Omental fat pad (tissue), 4 donors: ENCODE results near the gene SLC27A1. TPM values are rescaled to one million over a fixed set of nuclear protein-coding genes. Genes with fewer than 3 reads are reported as not detected.

Experiments used
- ATAC-seq: fragments of 150-250 bp; one replicate; pipeline ENCODE4 v1.9.1; 2016; ENCODE audit warnings: mild to moderate bottlenecking, moderate library complexity; ENCODE audit not compliant: low FRiP score
- DNase-seq: peaks from one replicate; pipeline ENCODE4 v3.0.0-alpha.2; 2019; ENCODE audit warnings: low spot score
- CTCF ChIP-seq, 3 donors: fragments of 450-650 bp; IDR thresholded peaks; one replicate each; pipeline ENCODE4 v1.5.1; 2016 to 2017; ENCODE audit warnings: antibody characterized with exemption in 3 of 3, mild to moderate bottlenecking in 3 of 3, moderate library complexity in 2 of 3
- total RNA-seq, 4 donors: library from RNA; depleted of rRNA; stranded (reverse); fragments of >200 nt; gene quantifications; one replicate each; pipeline ENCODE4 v1.1.0, GENCODE V29; 2016

SLC27A1 gene
- total RNA-seq, 4 donors from 2014 or later, result 26.6 to 52.8 (median 40.4) TPM

- ATAC-seq (no peak), DNase-seq (no peak)
- no peak for TF ChIP-seq CTCF (IDR thresholded peaks at IDR 0.05)
Measured at GRCh38 chr19:17435218-17435617, 35.1 kb upstream of the SLC27A1 start.

DNA sequence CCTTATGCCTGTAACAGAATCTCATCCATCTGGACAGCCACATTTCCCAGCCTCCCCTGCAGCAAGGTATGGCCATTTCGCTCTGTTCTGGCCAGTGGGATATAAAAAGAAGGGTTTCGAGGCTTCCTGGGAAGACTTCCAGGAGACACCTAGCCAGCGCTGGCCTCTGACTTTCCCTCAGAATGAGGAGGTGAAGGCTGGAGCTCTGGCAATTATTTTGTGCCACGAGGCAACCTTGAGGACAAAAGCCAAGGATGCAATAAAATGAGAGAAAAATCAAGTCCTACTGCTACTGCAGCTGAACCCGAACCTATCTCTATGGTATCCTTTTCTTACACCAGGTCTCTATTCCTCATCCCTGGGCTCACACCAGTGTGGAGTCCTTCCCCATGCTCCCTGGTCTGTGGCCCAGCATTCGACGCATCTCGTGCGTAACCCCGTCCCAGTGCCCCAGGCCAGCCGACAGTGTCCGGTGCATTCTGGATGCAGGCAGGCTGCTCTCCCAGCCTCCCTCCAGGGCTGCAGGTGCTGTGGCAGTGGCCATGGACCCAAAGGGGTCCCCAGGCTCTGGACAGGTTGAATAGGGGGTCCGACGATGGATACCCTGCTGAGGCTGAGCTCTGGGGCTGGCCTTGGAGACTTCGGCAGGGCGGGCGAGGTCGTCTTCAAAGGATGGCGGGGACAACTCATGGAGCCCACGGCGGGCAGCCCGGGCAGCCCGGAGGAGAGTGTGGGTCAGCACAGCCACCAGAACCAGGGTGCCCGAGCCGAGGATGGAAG is 34.0 kb upstream of the SLC27A1 start:
- no peak for ATAC-seq
- TF ChIP-seq CTCF (IDR thresholded peaks at IDR 0.05), result no peak

GRCh38 chr19:17436874-17437267 is 33.5 kb upstream of the SLC27A1 start:
- ATAC-seq (no peak), DNase-seq (no peak)
- TF ChIP-seq CTCF (IDR thresholded peaks at IDR 0.05), result no peak

More for the DNA sequence above, 34.0 kb upstream of the SLC27A1 start:
- DNase-seq, result no peak

DNA sequence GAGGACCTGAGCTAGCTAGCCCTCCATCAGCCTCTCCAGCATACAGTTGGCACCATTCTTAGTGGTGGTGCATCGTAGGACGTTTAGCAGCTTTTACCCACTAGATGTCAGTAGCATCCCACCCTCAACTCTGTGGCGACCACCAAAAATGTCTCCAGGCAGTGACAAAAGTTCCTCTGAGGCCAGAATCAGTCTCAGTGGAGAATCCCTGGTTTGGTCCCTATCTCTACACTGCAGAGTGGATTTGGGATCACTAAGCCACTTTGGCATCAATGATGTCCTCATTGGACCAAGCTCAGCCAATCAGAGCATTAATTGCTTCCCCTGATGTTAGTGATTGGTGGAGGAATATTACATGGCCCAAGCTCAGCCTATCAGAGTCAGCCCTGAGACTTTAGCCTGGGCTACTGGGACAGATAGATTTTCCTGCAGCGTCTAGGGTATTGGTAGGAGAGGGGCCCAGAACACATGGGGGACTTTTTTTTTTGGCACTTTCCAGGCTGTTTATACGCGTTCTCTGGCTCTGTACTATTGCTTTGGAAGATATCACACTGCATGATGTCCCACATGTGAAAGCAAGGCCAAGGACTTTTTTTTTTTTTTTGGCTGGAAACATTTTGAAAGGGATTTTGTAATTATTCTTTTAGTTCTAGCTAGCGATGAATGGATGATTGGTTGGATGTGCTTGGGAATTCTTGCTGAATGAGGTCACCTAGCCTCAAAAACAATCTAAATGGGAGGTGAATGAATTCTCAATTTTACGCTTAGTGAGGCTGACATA is 28.9 kb upstream of the SLC27A1 start:
- TF ChIP-seq CTCF (IDR thresholded peaks at IDR 0.05), result no peak
- ATAC-seq (no peak), DNase-seq (no peak)

DNA sequence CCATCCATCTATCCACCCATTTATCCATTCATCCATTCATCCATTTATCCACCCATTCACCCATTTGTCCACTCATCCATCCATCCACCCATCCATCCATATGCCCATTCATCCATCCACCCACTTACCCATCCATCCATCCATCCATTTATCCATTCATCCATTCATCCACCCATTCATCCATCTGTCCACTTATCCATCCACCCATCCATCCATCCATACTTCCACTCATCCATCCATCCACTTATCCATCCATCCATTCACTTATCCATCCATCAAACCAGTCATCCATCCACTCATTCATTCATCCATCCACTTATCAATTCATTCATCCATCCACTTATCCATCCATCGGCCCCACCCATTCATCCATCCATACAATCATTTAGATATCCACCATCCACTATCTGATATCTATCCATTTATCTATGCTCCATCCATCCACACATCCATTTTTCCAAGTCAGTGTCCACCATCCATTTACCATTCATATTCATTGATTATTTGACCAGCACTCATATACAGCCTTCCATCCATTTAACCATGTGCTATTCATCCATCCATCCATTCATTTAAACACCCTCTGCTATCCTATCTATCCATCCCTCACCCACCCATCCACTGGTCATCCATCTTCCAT is 24.7 kb upstream of the SLC27A1 start:
- no peak for TF ChIP-seq CTCF (IDR thresholded peaks at IDR 0.05)
- DNase-seq (no peak), ATAC-seq (no peak)

GRCh38 chr19:17447704-17448130 is 22.6 kb upstream of the SLC27A1 start:
- ATAC-seq (no peak), DNase-seq (no peak)
- TF ChIP-seq CTCF (IDR thresholded peaks at IDR 0.05), result no peak
